Ovary (tissue), 9 donors: Measurements from ENCODE around the gene OPRL1. TPM values are rescaled to one million over a fixed set of nuclear protein-coding genes. Genes with fewer than 3 reads are reported as not detected.

ENCODE experiments used
- DNase-seq, 5 donors: peaks; one replicate each; pipeline ENCODE4 v3.0.0-alpha.2; 2019 to 2020
- H3K27ac ChIP-seq, 2 donors: fragments of 200-600 bp; one replicate each; pipeline versions ENCODE4 v1.5.1 to v1.8.0; 2019 to 2022
- H3K27me3 ChIP-seq: fragments of 200-600 bp; one replicate; pipeline ENCODE4 v1.8.0; 2022
- H3K36me3 ChIP-seq: fragments of 200-600 bp; sonication (generic); one replicate; pipeline ENCODE4 v1.5.1; 2019
- H3K4me1 ChIP-seq: one replicate; pipeline ENCODE4 v1.8.1; 2013; ENCODE audit warnings: mild to moderate bottlenecking, moderate library complexity; ENCODE audit not compliant: insufficient read depth
- H3K4me3 ChIP-seq: fragments of 200-600 bp; sonication (generic); one replicate; pipeline ENCODE4 v1.5.1; 2017
- H3K9me3 ChIP-seq, 2 donors: fragments of 200-600 bp in 1 of 2; sonication (generic) in 1 of 2; one replicate each; pipeline versions ENCODE4 v1.5.1 to v1.8.1; 2013 to 2019; ENCODE audit warnings: mild to moderate bottlenecking in 1 of 2, moderate library complexity in 1 of 2
- EP300 ChIP-seq: sonication (generic); formaldehyde crosslinking; IDR thresholded peaks from one replicate; pipeline ENCODE4 v1.6.1; 2017; ENCODE audit warnings: antibody characterized with exemption
- POLR2A ChIP-seq: fragments of 450-650 bp; IDR thresholded peaks from one replicate; pipeline ENCODE4 v1.6.1; 2017; ENCODE audit warnings: antibody characterized with exemption, mild to moderate bottlenecking, moderate library complexity
- WGBS, 3 donors: extraction: QIAGEN DNeasy Blood & Tissue Kit in 1 of 3; methylation state at CpG; one replicate each; pipeline versions ENCODE4 v1.1.5 to v1.1.7; 2013 to 2017; 5-methylcytosine and 5-hydroxymethylcytosine counted together
- intact Hi-C, 4 donors: fragments of 100-400 bp; cut with DNase I; formaldehyde crosslinking; loops; one replicate each; pipeline versions ENCODE4 v1.11.0 to v1.15.1; 2022 to 2023
- polyA plus RNA-seq, 2 donors: library from polyadenylated mRNA; stranded (reverse); fragments of 200-250 nt in 1 of 2; fragments of 350-450 nt in 1 of 2; fragmentation: Illumina TruSeq in 1 of 2; extraction: RNeasy Lipid Tissue Mini Kit (QIAGEN cat#74804) in 1 of 2; gene quantifications; one replicate each; pipeline ENCODE4 v1.2.3, GENCODE V29; 2013 to 2014
- total RNA-seq, 7 donors: library from RNA; depleted of rRNA in 2 of 7; stranded (reverse); fragments of >200 nt in 2 of 7; fragmentation: NEBNext Ultra II Directional in 3 of 7; extraction: Animal tissue kit (Norgen Biotek cat#: 25700) in 3 of 7; gene quantifications; one replicate each; pipeline versions ENCODE4 v1.1.0 to v1.2.4, GENCODE V29; 2016 to 2023
- TF ChIP-seq, protein P1 (sequence below), 3 donors: fragments of 450-650 bp in 2 of 3; fragments of 200-600 bp in 1 of 3; IDR thresholded peaks; one replicate each; pipeline versions ENCODE4 v1.5.1 to v1.8.0; 2016 to 2022; ENCODE audit warnings: antibody characterized with exemption in 3 of 3, mild to moderate bottlenecking in 1 of 3
- donor health status: DM: no; HTN: no; CAD: no; lungs with moderate emphysema.
- donor health status: DM: no; HTN: no; CAD: no.
- donor health status: Bipolar disorder and iron deficiency.
- donor health status: DM: yes; HTN: yes; CAD: no.
- donor health status: DM: no; HTN: no; CAD: no.
- donor health status: DM: yes; HTN: yes; CAD: no.

OPRL1 gene
- total and polyA plus RNA-seq, 9 donors, result 0.12 to 0.80 (median 0.43) TPM

DNA sequence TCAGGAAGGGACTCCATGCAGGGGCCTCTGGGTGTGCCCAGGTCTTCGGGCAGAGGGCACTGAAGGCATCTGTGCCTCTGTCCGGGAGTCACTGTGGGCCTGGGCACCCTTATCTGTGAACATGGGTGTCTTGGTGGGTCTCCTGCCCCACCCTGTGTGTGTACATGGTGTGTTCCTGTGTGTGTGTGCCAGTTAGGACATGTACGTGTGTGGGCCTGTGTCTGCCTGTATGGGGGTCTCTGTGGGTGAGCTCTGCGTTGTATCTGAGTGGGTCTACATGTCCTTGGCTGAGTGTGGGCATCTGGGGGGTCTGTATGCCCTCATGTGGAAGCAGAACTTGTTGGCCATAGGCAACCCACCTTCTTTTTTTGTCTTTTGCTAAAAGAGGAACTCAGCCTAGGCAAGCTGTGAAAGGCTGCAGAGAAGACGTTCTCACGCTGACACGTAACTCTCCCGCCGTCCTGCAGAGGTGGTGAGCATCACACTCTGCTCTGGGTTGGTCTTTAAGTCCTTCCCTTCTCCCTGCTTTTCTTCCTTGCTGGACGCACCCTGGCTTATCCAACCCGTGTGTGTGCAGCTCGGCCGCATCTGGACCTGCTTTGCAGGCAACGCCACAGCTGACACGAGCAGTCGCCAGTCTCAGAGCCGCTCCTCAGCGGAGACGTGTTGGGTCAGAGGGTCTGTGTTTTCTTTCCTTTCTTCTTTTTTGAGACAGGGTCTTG lies 28.0 kb downstream of the OPRL1 start:
- TF ChIP-seq POLR2A (no peak), EP300 (no peak)
- TF ChIP-seq, protein P1, sequence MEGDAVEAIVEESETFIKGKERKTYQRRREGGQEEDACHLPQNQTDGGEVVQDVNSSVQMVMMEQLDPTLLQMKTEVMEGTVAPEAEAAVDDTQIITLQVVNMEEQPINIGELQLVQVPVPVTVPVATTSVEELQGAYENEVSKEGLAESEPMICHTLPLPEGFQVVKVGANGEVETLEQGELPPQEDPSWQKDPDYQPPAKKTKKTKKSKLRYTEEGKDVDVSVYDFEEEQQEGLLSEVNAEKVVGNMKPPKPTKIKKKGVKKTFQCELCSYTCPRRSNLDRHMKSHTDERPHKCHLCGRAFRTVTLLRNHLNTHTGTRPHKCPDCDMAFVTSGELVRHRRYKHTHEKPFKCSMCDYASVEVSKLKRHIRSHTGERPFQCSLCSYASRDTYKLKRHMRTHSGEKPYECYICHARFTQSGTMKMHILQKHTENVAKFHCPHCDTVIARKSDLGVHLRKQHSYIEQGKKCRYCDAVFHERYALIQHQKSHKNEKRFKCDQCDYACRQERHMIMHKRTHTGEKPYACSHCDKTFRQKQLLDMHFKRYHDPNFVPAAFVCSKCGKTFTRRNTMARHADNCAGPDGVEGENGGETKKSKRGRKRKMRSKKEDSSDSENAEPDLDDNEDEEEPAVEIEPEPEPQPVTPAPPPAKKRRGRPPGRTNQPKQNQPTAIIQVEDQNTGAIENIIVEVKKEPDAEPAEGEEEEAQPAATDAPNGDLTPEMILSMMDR (IDR thresholded peaks at IDR 0.05), result no peak
- H3K27ac ChIP-seq, result no peak overlapping the region
- H3K4me3 ChIP-seq, result no peak overlapping the region
- intact Hi-C loops, result no loop called here
- 60 to 72% (median 63%) methylated on average over 17 to 19 of the region's 19 CpGs for WGBS, 3 donors
- H3K4me1 ChIP-seq, result no peaks in the 10 kb centered on the region
- H3K36me3 ChIP-seq, result no peaks in the 10 kb centered on the region
- H3K27me3 ChIP-seq, result no peaks in the 10 kb centered on the region
- DNase-seq, result no peak
- H3K9me3 ChIP-seq, result no peaks in the 10 kb centered on the region

DNA sequence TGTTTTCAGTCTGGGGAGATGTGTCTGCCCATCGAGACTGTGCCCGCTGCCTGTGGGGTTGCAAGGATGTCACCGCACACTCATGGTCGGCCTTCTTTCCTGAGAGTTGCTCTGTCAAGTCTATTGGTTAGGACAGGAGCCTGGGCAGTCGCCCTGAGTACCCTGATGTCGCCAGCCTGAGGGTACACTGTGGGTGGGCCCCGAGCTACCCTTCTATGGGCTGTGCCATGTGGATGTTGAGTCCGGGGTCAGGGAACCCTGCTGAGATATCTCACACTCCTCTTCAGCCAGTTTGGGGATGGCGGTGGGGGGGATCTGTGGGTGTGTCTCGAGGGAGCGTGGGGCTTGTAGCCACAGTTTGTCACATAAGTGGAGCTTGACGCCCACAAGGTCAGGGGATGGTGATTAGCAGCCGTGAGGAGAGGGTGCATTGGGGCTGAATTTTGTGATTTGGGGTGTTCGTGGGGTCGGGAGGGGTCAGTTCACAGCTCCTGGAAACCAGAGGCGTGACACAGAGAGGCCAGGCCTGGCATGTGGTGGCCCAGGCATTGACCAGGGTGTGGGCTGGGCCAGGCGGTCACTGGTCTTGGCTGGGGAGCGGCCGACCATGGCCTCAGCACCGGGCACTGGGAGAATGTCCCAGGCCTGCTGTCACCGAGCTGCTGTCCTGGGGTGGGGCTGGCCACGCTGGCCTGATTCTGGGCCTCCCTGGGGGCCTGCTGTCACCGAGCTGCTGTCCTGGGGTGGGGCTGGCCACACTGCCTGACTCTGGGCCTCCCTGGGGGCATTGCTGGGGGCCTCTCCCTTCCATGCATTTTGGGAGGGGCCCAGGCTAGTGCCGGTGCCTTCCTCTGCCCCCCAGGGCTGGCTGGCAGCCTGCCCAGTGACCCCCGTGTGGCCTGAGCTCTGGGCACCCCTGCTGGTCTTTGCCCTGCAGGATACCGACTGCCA lies 29.1 kb downstream of the OPRL1 start:
- Histone ChIP-seq H3K4me3 (no peak overlapping the region), H3K9me3 (no peaks in the 10 kb centered on the region), H3K27me3 (no peaks in the 10 kb centered on the region), H3K4me1 (no peaks in the 10 kb centered on the region), H3K27ac (no peak overlapping the region), H3K36me3 (no peaks in the 10 kb centered on the region)
- peak in 3 of 5 donors; percentile 7 to 29 (median 11) for DNase-seq
- intact Hi-C loops, result no loop called here
- TF ChIP-seq EP300, result no peak
- TF ChIP-seq POLR2A, result no peak
- 77 to 82% (median 78%) methylated on average over 24 to 26 of the region's 26 CpGs for WGBS, 3 donors

DNA sequence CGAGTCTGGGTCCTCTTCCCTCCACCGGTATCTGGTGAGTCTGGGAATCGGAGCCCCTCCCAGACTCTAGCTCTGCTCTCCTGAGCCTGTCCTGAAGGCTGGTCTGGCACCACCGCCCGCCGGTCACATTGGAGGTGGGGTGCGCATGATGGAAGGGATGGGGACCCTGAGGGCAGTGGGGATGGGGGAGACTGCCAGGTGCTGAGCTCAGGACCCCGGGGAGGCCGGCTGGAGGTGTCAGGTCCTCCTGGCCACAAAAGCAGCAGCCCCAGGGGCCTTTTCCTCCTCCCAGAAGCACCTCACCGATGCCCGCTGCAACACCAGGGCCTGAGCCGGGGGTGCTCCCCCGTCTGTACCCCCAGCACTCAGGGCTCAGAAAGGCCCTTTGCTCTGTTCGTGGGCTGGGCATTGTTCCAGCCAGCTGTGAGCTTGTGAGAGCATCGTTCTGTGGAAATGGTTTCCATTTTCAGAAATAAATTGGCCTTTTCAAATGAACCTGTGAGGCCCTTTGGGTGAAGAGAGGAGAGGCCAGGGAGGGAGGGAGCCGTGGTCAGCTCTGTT lies 30.0 kb downstream of the OPRL1 start:
- Histone ChIP-seq H3K9me3 (no peaks in the 10 kb centered on the region), H3K4me3 (no peak overlapping the region), H3K4me1 (no peaks in the 10 kb centered on the region), H3K27ac (no peak overlapping the region), H3K27me3 (no peaks in the 10 kb centered on the region), H3K36me3 (no peaks in the 10 kb centered on the region)
- intact Hi-C loops, result loop anchor here in 1 of 4 donors (10.0 kb wide), 1 partner anchor 75 kb away; the partner anchor contains the start of gene C20orf204
- TF ChIP-seq EP300 (no peak), POLR2A (no peak)
- TF ChIP-seq, protein P1 (IDR thresholded peaks at IDR 0.05), result no peak
- WGBS, 3 donors, result 53 to 59% (median 57%) methylated on average over 16 of the region's 16 CpGs
- peak in 3 of 5 donors; percentile 5 to 21 (median 12) for DNase-seq

DNA sequence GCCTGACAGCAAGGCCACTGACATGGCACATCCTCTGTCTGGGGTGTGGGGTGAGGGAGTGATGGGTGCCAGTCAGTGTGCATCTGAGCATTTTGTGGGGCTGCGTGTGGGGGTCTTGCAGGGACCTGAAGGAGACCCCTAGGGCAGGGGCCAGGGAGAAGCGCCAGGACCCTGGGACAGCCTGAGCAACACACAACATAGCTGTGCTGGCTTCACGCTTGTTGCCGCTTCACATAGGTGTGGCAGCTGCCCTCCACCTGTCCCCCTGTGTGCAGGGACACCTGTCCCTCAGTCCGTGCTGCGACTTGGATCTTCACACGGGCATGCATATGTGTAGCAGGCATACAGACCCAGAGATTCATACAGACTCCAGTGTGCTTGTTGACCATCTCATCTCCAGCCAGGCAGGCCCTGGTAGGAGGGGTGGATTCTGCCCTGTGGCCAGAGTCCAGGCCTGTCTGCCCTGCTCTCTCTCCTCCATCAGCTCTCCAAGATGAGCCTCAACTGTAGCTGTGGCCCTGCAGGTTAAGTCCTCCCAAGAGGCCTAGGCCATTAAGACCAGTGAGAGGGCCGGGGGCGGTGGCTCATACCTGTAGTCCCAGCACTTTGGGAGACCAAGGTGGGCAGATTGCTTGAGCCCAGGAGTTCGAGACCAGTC lies 30.7 kb downstream of the OPRL1 start:
- no peak overlapping the region for H3K4me3 ChIP-seq
- no peak overlapping the region for H3K27ac ChIP-seq
- no peaks in the 10 kb centered on the region for H3K4me1 ChIP-seq
- no peaks in the 10 kb centered on the region for H3K27me3 ChIP-seq
- 85 to 92% (median 91%) methylated on average over 10 of the region's 10 CpGs for WGBS, 3 donors
- no peaks in the 10 kb centered on the region for H3K9me3 ChIP-seq
- H3K36me3 ChIP-seq, result no peaks in the 10 kb centered on the region
- peak in 3 of 5 donors; percentile 8 to 22 (median 12) for DNase-seq
- TF ChIP-seq POLR2A (no peak), EP300 (no peak)
- TF ChIP-seq, protein P1 (IDR thresholded peaks at IDR 0.05), result no peak
- intact Hi-C loops, result loop anchor here in 1 of 4 donors (10.0 kb wide), 1 partner anchor 76 kb away; the partner anchor contains the start of gene C20orf204
